Skin epidermis (tissue), 12 donors: ENCODE measurements around the gene RAF1.
A peak's percentile ranks its signal among the peaks of the same experiment; 100 is the strongest.
"Not testable (repeated sequence)": the region's sequence is repeated elsewhere in the genome, so short reads cannot be mapped to it uniquely, and the experiment has no call there.

Experiments used
- H3K27ac ChIP-seq, 21 experiments: fragments of 200-600 bp; sonication (generic) in 11 of 21; one replicate each; pipeline ENCODE4 v1.5.0; 2020; ENCODE audit warnings: mild to moderate bottlenecking in 3 of 21, inconsistent platforms in 2 of 21, moderate library complexity in 2 of 21
- H3K4me3 ChIP-seq, 7 experiments: fragments of 200-600 bp; sonication (generic) in 2 of 7; one replicate each; pipeline ENCODE4 v1.5.0; 2020; ENCODE audit warnings: inconsistent platforms in 2 of 7, mild to moderate bottlenecking in 2 of 7, moderate library complexity in 1 of 7

The RAF1 gene

GRCh38 chr3:12663936-12664908 lies at the start of gene RAF1:
Gene RAF1 (minus strand): TSS chr3:12664117. CDS start chr3:12618721, 45,396 bp downstream.
- peak within 1 kb of the TSS; percentile 93 to 100 (median 100) for H3K27ac ChIP-seq

GRCh38 chr3:12710062-12710461 lies 46.1 kb upstream of the RAF1 start:
- no peak overlapping the region for H3K27ac ChIP-seq

More at GRCh38 chr3:12663936-12664908, at the start of gene RAF1:
- H3K4me3 ChIP-seq, result peak within 1 kb of the TSS; percentile 84 to 99 (median 95)

GRCh38 chr3:12709334-12709733 lies 45.4 kb upstream of the RAF1 start:
- Histone ChIP-seq H3K27ac (no peak overlapping the region), H3K4me3 (no peak overlapping the region)

More at GRCh38 chr3:12710062-12710461, 46.1 kb upstream of the RAF1 start:
- no peak overlapping the region for H3K4me3 ChIP-seq

GRCh38 chr3:12708584-12709192 lies 44.8 kb upstream of the RAF1 start:
- no peak overlapping the region for H3K4me3 ChIP-seq
- H3K27ac ChIP-seq, result no peak overlapping the region

- no peak overlapping the region for H3K27ac ChIP-seq
- H3K4me3 ChIP-seq, result no peak overlapping the region
These were observed 43.5 kb upstream of the RAF1 start for GRCh38 chr3:12707449-12707848.

- H3K4me3 ChIP-seq, result no peak overlapping the region
- H3K27ac ChIP-seq, result no peak overlapping the region
These were observed 42.8 kb upstream of the RAF1 start for GRCh38 chr3:12706504-12707253.

- H3K27ac ChIP-seq, result no peak overlapping the region
These were observed 42.1 kb upstream of the RAF1 start for GRCh38 chr3:12705981-12706380.

GRCh38 chr3:12705374-12705926 lies 41.5 kb upstream of the RAF1 start:
- Histone ChIP-seq H3K4me3 (no peak overlapping the region), H3K27ac (no peak overlapping the region)

More at GRCh38 chr3:12705981-12706380, 42.1 kb upstream of the RAF1 start:
- no peak overlapping the region for H3K4me3 ChIP-seq

GRCh38 chr3:12702501-12702900 lies 38.6 kb upstream of the RAF1 start:
- Histone ChIP-seq H3K27ac (peak overlapping the region in 2 of 21 experiments; percentile 21 to 60), H3K4me3 (no peak overlapping the region)

- H3K27ac ChIP-seq, result peak overlapping the region in 1 of 21 experiments; percentile 9
- H3K4me3 ChIP-seq, result not testable (repeated sequence)
These were observed 37.7 kb upstream of the RAF1 start for GRCh38 chr3:12701601-12702000.

- Histone ChIP-seq H3K27ac (no peak overlapping the region), H3K4me3 (no peak overlapping the region)
These were observed 36.9 kb upstream of the RAF1 start for GRCh38 chr3:12700800-12701199.

GRCh38 chr3:12695916-12696315 lies 32.0 kb upstream of the RAF1 start:
- no peak overlapping the region for H3K4me3 ChIP-seq
- H3K27ac ChIP-seq, result no peak overlapping the region

GRCh38 chr3:12695112-12695511 lies 31.2 kb upstream of the RAF1 start:
- H3K4me3 ChIP-seq, result no peak overlapping the region
- peak overlapping the region in 1 of 21 experiments; percentile 26 for H3K27ac ChIP-seq

GRCh38 chr3:12692444-12692843 lies 28.5 kb upstream of the RAF1 start:
- H3K4me3 ChIP-seq, result no peak overlapping the region
- H3K27ac ChIP-seq, result no peak overlapping the region

GRCh38 chr3:12689997-12690711 lies 26.2 kb upstream of the RAF1 start:
- no peak overlapping the region for H3K27ac ChIP-seq
- H3K4me3 ChIP-seq, result no peak overlapping the region

GRCh38 chr3:12687948-12688347 lies 24.0 kb upstream of the RAF1 start:
- Histone ChIP-seq H3K4me3 (no peak overlapping the region), H3K27ac (no peak overlapping the region)

GRCh38 chr3:12686096-12686495 lies 22.2 kb upstream of the RAF1 start:
- H3K27ac ChIP-seq, result no peak overlapping the region
- H3K4me3 ChIP-seq, result no peak overlapping the region

- Histone ChIP-seq H3K4me3 (no peak overlapping the region), H3K27ac (peak overlapping the region in 15 of 21 experiments; percentile 7 to 78 (median 59))
These were observed 18.1 kb upstream of the RAF1 start for GRCh38 chr3:12681943-12682390.
